Lung (tissue), 12 donors: ENCODE results near the gene RIMS3. TPM values are rescaled to one million over a fixed set of nuclear protein-coding genes. Genes with fewer than 3 reads are reported as not detected.

Experiments
- ATAC-seq: fragments of 200-7000 bp; cut with Tn5 transposase; one replicate; pipeline ENCODE4 v1.9.1; 2020; ENCODE audit warnings: moderate number of reproducible peaks; ENCODE audit not compliant: insufficient read depth, low FRiP score
- DNase-seq, 3 donors: peaks; one replicate each; pipeline ENCODE4 v3.0.0-alpha.2; 2013 to 2017
- H3K27ac ChIP-seq, 2 donors: one replicate each; pipeline ENCODE4 v1.5.1; 2013; ENCODE audit warnings: mild to moderate bottlenecking in 2 of 2, moderate library complexity in 2 of 2, control low read depth in 1 of 2, inconsistent platforms in 1 of 2, low read depth in 1 of 2, low read length in 1 of 2
- H3K27me3 ChIP-seq, 3 donors: one replicate each; pipeline ENCODE4 v1.5.1; 2013; ENCODE audit warnings: low read length in 2 of 3; ENCODE audit not compliant: control insufficient read depth in 3 of 3, insufficient read depth in 3 of 3
- H3K36me3 ChIP-seq, 4 donors: one replicate each; pipeline ENCODE4 v1.5.1; 2013; ENCODE audit warnings: low read length in 4 of 4, mild to moderate bottlenecking in 1 of 4, moderate library complexity in 1 of 4; ENCODE audit not compliant: control insufficient read depth in 4 of 4, insufficient read depth in 4 of 4
- H3K4me1 ChIP-seq, 5 donors: one replicate each; pipeline ENCODE4 v1.5.1; 2013; ENCODE audit warnings: low read length in 5 of 5, mild to moderate bottlenecking in 2 of 5, moderate library complexity in 1 of 5; ENCODE audit not compliant: control insufficient read depth in 5 of 5, insufficient read depth in 5 of 5
- H3K4me3 ChIP-seq: one replicate; pipeline ENCODE4 v1.5.1; 2013; ENCODE audit warnings: mild to moderate bottlenecking, control low read depth, moderate library complexity
- H3K9ac ChIP-seq, 2 donors: one replicate each; pipeline ENCODE4 v1.5.1; 2013; ENCODE audit warnings: low read length in 2 of 2, control low read depth in 1 of 2; ENCODE audit not compliant: insufficient read depth in 1 of 2
- H3K9me3 ChIP-seq, 4 donors: one replicate each; pipeline ENCODE4 v1.5.1; 2013; ENCODE audit warnings: low read length in 3 of 4, mild to moderate bottlenecking in 1 of 4, moderate library complexity in 1 of 4; ENCODE audit not compliant: control insufficient read depth in 4 of 4, insufficient read depth in 3 of 4
- CTCF ChIP-seq: IDR thresholded peaks from 2 replicates; pipeline ENCODE4 v1.5.1; 2012; ENCODE audit warnings: mild to moderate bottlenecking; ENCODE audit errors: control extremely low read depth, extremely low read depth
- WGBS, 2 donors: extraction: QIAGEN DNeasy Blood & Tissue Kit; methylation state at CpG; one replicate each; pipeline ENCODE4 v1.1.7; 2013; 5-methylcytosine and 5-hydroxymethylcytosine counted together
- polyA plus RNA-seq, 2 donors: library from polyadenylated mRNA; stranded (reverse); fragments of 200-250 nt; gene quantifications; one replicate each; pipeline ENCODE4 v1.2.1, GENCODE V29; 2013
- total RNA-seq, 2 donors: library from RNA; depleted of rRNA in 1 of 2; stranded (reverse); fragments of >200 nt in 1 of 2; gene quantifications; one replicate each; pipeline ENCODE4 v1.2.1, GENCODE V29; 2014 to 2021
- donor health status: control.
- donor health status: control.
- donor health status: Bipolar disorder and iron deficiency.
- donor health status: healthy.
- donor health status: DM: yes; HTN: yes; CAD: no.

The RIMS3 gene
- total and polyA plus RNA-seq, 4 donors: 0.93 to 5.5 (median 1.5) TPM

- H3K27ac ChIP-seq: peak overlapping the region; percentile 64 to 94
- ATAC-seq (no peak), DNase-seq (peak; percentile 47 to 75 (median 53))
- H3K27me3 ChIP-seq: no peaks in the 10 kb centered on the region
- TF ChIP-seq CTCF: no peak
- WGBS, 2 donors: 6 to 26% methylated on average over 3 of the region's 3 CpGs
- no peak overlapping the region for H3K4me3 ChIP-seq
- H3K9ac ChIP-seq: peak overlapping the region in 1 of 2 donors; percentile 8
- peaks cover 0 to 39% (median 7%) of the 10 kb centered on the region in 5 donors for H3K4me1 ChIP-seq
- H3K36me3 ChIP-seq: peaks cover 0 to 8% (median 0%) of the 10 kb centered on the region in 4 donors
- no peaks in the 10 kb centered on the region for H3K9me3 ChIP-seq
Measured at GRCh38 chr1:40711465-40712404, 46.3 kb upstream of the RIMS3 start.

DNA sequence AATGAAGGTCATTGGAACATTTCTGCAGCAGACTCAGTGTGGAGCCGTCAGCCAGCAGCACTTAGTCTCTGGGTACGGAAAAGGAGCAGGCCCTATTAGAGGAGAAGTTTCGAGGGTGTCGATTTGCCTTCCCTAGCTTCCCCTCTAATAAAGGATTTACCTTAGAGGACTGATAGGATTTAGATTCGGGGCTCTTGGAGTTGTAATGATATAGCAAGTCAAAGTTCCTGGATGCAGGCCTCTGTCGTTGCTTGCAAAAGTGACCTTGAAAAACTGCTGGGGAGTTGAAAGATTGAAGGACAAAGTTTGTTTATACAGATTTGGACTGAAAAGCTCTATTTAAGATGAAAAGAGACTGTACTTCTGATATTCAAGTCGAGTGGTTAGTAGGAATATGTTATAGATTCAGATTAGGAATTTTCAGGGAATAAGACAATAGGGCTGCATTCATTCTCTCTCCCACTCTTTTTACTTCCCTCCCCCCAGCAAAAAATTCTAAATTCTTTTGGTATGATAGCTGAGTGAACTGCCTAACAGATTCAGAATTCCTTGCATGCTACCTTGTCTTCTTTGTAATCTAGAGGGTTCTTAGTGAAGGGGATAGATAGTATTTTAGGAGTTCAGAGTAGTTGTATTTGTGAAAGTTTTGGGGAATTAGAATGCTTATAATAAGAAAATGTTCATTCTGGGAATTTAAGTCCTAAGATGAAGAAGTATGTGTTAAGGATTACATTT lies 45.3 kb upstream of the RIMS3 start:
- WGBS, 2 donors: 33 to 52% methylated on average over 7 of the region's 7 CpGs
- peak overlapping the region; percentile 82 to 94 for H3K27ac ChIP-seq
- DNase-seq (peak in 1 of 3 donors; percentile 49), ATAC-seq (no peak)
- no peak for TF ChIP-seq CTCF
- H3K4me3 ChIP-seq: no peak overlapping the region
- peaks cover 0 to 8% (median 0%) of the 10 kb centered on the region in 4 donors for H3K36me3 ChIP-seq
- H3K9ac ChIP-seq: peak overlapping the region in 1 of 2 donors; percentile 67
- H3K4me1 ChIP-seq: peaks cover 0 to 34% (median 7%) of the 10 kb centered on the region in 5 donors
- no peaks in the 10 kb centered on the region for H3K27me3 ChIP-seq
- no peaks in the 10 kb centered on the region for H3K9me3 ChIP-seq

DNA sequence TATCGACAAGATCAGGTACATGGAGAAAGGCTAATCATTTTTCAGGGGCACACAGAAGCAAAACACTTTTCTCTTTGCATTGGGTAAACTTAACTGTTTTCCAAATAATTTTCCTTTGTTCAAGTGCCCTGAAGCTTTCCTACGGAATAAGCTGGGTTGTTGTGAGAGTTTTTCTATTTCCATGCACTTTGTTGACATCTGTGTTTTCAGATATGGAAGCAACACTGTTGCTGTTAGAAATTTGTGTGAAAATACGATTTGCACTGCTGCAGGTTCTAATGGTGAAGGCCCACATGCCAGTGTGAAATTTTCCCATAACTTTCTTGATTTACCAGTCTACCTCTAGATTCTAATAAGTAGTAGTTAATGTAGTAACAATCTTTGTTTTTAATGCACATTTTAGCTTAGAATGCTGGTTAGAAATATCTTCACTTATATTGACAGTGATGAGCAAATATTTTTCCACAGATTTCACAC lies 44.4 kb upstream of the RIMS3 start:
- H3K4me1 ChIP-seq: peaks cover 0 to 34% (median 8%) of the 10 kb centered on the region in 5 donors
- ATAC-seq (no peak), DNase-seq (no peak)
- 14 to 36% methylated on average over 3 of the region's 3 CpGs for WGBS, 2 donors
- no peak overlapping the region for H3K4me3 ChIP-seq
- H3K27me3 ChIP-seq: no peaks in the 10 kb centered on the region
- H3K27ac ChIP-seq: peak overlapping the region in 1 of 2 donors; percentile 98
- H3K9ac ChIP-seq: peak overlapping the region; percentile 17 to 63
- H3K36me3 ChIP-seq: peaks cover 0 to 8% (median 0%) of the 10 kb centered on the region in 4 donors
- no peaks in the 10 kb centered on the region for H3K9me3 ChIP-seq
- no peak for TF ChIP-seq CTCF
